Fibroblast of skin of left quadriceps (primary cell): ENCODE results near the gene SEZ6L.

ENCODE experiments used
- DNase-seq, 2 experiments: peaks; one replicate each; pipeline ENCODE4 v3.0.0-alpha.2; 2013; ENCODE audit warnings: low read depth in 2 of 2

SEZ6L gene

DNA sequence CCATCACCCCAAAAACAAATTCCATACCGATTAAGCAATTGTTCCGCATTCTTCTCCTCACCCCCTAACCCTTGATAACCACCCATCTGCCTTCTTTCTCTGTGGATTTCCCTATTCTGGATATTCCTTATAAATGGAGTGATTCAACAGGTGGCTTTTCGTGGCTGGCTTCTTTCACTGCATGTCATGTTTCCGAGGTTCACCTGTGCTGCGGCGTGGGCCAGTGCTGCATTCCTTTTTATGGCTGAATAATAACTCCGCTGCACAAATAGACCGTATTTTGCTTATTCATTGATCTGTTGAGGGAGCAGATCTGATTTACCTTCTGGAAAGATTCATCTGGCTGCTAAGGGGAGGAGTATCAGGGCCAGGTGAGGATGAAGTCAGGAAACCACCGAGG is 165.0 kb downstream of the SEZ6L start:
- DNase-seq = no peak

GRCh38 chr22:26336773-26337172 is 167.5 kb downstream of the SEZ6L start:
- no peak for DNase-seq

GRCh38 chr22:26339755-26340154 is 170.5 kb downstream of the SEZ6L start:
- no peak for DNase-seq

- DNase-seq = no peak
Observed at GRCh38 chr22:26342745-26343410, 173.6 kb downstream of the SEZ6L start.

GRCh38 chr22:26345496-26345895 is 176.2 kb downstream of the SEZ6L start:
- DNase-seq = no peak

- DNase-seq = no peak
Observed at GRCh38 chr22:26348810-26349526, 179.7 kb downstream of the SEZ6L start.

DNA sequence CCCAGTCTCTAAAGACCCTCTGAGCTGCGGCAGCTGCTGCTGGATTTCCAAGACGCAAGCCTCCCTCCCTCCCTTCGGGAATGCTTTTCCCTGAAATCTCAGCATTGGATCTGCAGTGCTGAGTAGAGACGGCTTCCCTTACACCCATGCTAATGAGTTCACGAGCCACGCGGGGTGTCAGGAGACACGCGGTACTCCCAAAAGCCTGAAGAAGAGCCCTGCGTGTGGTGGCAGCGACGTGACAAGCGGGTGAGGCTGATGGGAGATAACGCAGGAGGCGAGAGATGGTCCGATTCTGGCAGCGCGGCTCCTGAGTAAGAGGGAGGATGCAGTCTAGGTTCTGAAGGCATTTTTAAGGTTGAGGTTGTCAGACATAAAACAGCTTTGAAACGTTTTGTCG is 185.4 kb downstream of the SEZ6L start:
- no peak for DNase-seq

- no peak for DNase-seq
Observed at GRCh38 chr22:26357281-26357680, 188.0 kb downstream of the SEZ6L start.

DNA sequence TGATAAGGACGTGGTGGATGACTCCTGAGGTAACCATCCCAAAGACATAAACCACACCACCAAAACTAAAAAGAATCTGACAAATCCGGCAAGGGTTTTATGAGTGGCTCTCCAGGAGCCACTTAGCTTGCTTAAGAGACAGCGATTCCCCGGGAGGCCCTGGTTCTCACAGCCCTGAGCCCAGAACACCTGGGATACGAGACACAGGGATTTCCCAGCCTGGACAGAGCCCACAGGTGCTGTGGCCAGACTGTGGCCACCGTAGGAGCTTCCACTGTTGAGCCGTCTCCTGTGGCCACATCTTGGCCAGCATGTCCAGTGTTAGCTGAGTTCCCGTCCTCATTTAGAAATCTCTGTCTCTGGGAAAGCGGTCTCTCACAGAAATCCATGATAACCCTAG is 188.6 kb downstream of the SEZ6L start:
- DNase-seq = no peak

DNA sequence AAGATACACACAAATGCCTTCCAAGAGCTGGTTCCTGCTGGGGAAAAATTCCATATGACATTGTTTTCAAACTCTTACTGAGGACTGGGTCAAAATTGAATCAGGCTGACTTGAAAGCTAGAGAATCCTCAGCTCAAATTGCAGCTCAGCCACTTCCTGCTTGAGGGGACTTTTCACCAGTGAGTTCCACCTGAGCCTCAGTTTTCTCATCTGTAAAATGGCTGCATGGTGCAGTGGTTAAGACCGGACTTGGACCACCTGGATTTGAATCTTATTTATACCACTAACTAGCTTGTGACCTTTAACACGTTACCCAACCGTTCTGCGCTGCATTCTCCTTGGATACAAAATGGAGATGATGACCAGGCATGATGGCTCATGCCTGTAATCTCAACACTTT is 189.9 kb downstream of the SEZ6L start:
- DNase-seq = no peak

DNA sequence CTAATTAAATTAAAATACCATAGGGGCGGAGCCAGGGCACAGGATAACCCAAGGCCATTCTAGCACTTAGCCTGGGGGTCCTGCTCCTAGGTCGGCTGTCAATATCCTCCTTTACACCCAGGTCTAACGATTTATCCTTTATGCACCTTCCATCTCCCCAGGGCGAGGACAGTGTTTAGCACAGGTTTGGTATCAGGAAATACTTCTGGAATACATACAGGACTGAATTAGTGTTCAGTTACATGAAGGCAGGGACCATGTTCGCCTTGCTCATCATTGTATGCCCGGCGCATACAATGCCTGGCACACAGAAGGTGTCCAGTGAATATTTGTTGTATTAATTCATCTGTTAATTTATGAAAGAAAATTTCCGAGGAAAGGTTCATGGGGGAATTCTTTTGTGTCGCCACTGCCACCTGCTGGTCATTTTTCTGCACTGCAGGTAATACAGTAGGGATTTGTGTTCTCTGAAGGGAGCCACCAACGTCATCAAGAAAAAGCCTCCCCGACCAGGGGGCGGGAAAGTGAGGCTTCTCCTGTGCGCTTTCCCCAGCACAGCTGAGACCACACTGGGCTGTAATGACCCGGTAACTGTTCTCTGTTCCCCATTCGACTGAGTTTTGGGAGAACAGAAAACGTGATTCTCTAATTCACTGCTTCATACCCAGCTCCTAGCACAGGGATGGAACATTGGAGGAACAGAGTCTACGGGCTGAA is 191.1 kb downstream of the SEZ6L start:
- peak; percentile 51 to 54 for DNase-seq

- DNase-seq = no peak
Observed at GRCh38 chr22:26362471-26362870, 193.2 kb downstream of the SEZ6L start.

GRCh38 chr22:26364066-26365015 is 195.1 kb downstream of the SEZ6L start:
- DNase-seq = peak; percentile 42 to 49

- DNase-seq = peak; percentile 8 to 11
Observed at GRCh38 chr22:26367402-26368245, 198.4 kb downstream of the SEZ6L start.

- DNase-seq = no peak
Observed at GRCh38 chr22:26372890-26373289, 203.6 kb downstream of the SEZ6L start.

GRCh38 chr22:26374391-26375026 is 205.2 kb downstream of the SEZ6L start:
- DNase-seq = no peak

DNA sequence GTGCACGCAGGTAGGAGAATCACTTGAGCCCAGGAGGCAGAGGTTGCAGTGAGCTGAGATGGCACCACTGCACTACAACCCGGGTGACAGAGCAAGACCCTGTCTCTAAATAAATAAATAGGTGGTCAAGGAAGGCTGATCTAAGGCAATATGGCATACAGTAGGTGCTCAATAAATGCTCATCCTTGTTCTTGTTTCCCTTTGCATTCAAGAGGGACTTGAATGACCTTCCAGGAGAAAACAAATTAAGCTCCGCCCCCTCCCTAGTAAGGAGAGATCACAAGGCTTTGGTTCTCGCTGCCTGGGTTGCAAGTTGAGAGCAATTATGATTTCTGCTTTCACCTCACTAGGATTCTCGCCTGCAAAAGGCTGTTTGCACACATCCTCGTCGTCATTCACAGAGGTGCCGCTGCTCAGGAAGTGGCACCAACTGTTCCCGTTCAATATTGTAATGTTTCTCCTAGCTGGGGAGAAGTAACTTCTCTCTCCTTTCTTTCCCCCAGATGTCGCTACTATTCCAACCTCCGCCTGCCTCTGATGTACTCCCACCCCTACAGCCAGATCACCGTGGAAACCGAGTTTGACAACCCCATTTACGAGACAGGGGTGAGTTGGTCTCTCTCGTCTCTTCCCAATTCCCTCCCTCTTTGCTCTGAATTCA is 208.0 kb downstream of the SEZ6L start:
- DNase-seq = no peak

- no peak for DNase-seq
Observed at GRCh38 chr22:26380072-26380830, 211.0 kb downstream of the SEZ6L start.

- DNase-seq = no peak
Observed at GRCh38 chr22:26382782-26383181, 213.5 kb downstream of the SEZ6L start.
